WTC11 (cell line): Measurements from ENCODE around the gene CRABP2. TPM values are rescaled to one million over a fixed set of nuclear protein-coding genes. Genes with fewer than 3 reads are reported as not detected.

Source experiments
- AR ChIP-seq: fragments of 250-450 bp; sonication (Bioruptor Pico); IDR thresholded peaks from 2 replicates; pipeline ENCODE4 v1.9.0; 2021; ENCODE audit warnings: mild to moderate bottlenecking
- JAZF1 ChIP-seq: fragments of 250-450 bp; sonication (Bioruptor Pico); IDR thresholded peaks from 2 replicates; pipeline ENCODE4 v1.9.0; 2021; ENCODE audit warnings: moderate library complexity, mild to moderate bottlenecking, inconsistent platforms
- NFYB ChIP-seq: sonication (generic); formaldehyde crosslinking; conservative IDR thresholded peaks from 2 replicates; pipeline ENCODE4 v1.8.0; 2022; ENCODE audit warnings: low read depth, missing genetic modification reagents
- RELA ChIP-seq: sonication (generic); formaldehyde crosslinking; IDR thresholded peaks from 2 replicates; pipeline ENCODE4 v1.8.1; 2022; ENCODE audit warnings: missing genetic modification reagents, mild to moderate bottlenecking, borderline replicate concordance
- ZNF532 ChIP-seq: fragments of 250-450 bp; sonication (Bioruptor Pico); IDR thresholded peaks from 2 replicates; pipeline ENCODE4 v1.9.0; 2021; ENCODE audit warnings: mild to moderate bottlenecking, borderline replicate concordance
- total RNA-seq: library from RNA; stranded (reverse); gene quantifications from 3 replicates; pipeline ENCODE4 v1.2.3, GENCODE V29; 2021
- TF ChIP-seq, protein P1 (sequence below): sonication (generic); formaldehyde crosslinking; IDR thresholded peaks from 2 replicates; pipeline ENCODE4 v1.8.0; 2022; ENCODE audit warnings: missing genetic modification reagents
- TF ChIP-seq, protein P2 (sequence below): sonication (generic); formaldehyde crosslinking; IDR thresholded peaks from 2 replicates; pipeline ENCODE4 v1.8.0; 2023; ENCODE audit warnings: mild to moderate bottlenecking, missing genetic modification reagents
- TF ChIP-seq, protein P3 (sequence below): sonication (generic); formaldehyde crosslinking; IDR thresholded peaks from 2 replicates; pipeline ENCODE4 v1.8.1; 2022; ENCODE audit warnings: mild to moderate bottlenecking, missing genetic modification reagents, moderate library complexity, borderline replicate concordance
- TF ChIP-seq, protein P4 (sequence below): fragments of 250-450 bp; sonication (Bioruptor Pico); conservative IDR thresholded peaks from 2 replicates; pipeline ENCODE4 v1.9.0; 2021; ENCODE audit warnings: mild to moderate bottlenecking

The CRABP2 gene
- total RNA-seq, 1 experiment from 2014 or later: 135 TPM

- TF ChIP-seq AR (CRISPR knock-in tag) (no peak), JAZF1 (no peak), RELA (CRISPR knock-in tag) (no peak), ZNF532 (no peak), NFYB (CRISPR knock-in tag) (no peak)
- TF ChIP-seq, protein P1, sequence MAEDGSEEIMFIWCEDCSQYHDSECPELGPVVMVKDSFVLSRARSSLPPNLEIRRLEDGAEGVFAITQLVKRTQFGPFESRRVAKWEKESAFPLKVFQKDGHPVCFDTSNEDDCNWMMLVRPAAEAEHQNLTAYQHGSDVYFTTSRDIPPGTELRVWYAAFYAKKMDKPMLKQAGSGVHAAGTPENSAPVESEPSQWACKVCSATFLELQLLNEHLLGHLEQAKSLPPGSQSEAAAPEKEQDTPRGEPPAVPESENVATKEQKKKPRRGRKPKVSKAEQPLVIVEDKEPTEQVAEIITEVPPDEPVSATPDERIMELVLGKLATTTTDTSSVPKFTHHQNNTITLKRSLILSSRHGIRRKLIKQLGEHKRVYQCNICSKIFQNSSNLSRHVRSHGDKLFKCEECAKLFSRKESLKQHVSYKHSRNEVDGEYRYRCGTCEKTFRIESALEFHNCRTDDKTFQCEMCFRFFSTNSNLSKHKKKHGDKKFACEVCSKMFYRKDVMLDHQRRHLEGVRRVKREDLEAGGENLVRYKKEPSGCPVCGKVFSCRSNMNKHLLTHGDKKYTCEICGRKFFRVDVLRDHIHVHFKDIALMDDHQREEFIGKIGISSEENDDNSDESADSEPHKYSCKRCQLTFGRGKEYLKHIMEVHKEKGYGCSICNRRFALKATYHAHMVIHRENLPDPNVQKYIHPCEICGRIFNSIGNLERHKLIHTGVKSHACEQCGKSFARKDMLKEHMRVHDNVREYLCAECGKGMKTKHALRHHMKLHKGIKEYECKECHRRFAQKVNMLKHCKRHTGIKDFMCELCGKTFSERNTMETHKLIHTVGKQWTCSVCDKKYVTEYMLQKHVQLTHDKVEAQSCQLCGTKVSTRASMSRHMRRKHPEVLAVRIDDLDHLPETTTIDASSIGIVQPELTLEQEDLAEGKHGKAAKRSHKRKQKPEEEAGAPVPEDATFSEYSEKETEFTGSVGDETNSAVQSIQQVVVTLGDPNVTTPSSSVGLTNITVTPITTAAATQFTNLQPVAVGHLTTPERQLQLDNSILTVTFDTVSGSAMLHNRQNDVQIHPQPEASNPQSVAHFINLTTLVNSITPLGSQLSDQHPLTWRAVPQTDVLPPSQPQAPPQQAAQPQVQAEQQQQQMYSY (CRISPR knock-in tag): no peak
- TF ChIP-seq, protein P2, sequence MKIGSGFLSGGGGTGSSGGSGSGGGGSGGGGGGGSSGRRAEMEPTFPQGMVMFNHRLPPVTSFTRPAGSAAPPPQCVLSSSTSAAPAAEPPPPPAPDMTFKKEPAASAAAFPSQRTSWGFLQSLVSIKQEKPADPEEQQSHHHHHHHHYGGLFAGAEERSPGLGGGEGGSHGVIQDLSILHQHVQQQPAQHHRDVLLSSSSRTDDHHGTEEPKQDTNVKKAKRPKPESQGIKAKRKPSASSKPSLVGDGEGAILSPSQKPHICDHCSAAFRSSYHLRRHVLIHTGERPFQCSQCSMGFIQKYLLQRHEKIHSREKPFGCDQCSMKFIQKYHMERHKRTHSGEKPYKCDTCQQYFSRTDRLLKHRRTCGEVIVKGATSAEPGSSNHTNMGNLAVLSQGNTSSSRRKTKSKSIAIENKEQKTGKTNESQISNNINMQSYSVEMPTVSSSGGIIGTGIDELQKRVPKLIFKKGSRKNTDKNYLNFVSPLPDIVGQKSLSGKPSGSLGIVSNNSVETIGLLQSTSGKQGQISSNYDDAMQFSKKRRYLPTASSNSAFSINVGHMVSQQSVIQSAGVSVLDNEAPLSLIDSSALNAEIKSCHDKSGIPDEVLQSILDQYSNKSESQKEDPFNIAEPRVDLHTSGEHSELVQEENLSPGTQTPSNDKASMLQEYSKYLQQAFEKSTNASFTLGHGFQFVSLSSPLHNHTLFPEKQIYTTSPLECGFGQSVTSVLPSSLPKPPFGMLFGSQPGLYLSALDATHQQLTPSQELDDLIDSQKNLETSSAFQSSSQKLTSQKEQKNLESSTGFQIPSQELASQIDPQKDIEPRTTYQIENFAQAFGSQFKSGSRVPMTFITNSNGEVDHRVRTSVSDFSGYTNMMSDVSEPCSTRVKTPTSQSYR (CRISPR knock-in tag): no peak
- TF ChIP-seq, protein P3, sequence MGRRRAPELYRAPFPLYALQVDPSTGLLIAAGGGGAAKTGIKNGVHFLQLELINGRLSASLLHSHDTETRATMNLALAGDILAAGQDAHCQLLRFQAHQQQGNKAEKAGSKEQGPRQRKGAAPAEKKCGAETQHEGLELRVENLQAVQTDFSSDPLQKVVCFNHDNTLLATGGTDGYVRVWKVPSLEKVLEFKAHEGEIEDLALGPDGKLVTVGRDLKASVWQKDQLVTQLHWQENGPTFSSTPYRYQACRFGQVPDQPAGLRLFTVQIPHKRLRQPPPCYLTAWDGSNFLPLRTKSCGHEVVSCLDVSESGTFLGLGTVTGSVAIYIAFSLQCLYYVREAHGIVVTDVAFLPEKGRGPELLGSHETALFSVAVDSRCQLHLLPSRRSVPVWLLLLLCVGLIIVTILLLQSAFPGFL: no peak
- TF ChIP-seq, protein P4, sequence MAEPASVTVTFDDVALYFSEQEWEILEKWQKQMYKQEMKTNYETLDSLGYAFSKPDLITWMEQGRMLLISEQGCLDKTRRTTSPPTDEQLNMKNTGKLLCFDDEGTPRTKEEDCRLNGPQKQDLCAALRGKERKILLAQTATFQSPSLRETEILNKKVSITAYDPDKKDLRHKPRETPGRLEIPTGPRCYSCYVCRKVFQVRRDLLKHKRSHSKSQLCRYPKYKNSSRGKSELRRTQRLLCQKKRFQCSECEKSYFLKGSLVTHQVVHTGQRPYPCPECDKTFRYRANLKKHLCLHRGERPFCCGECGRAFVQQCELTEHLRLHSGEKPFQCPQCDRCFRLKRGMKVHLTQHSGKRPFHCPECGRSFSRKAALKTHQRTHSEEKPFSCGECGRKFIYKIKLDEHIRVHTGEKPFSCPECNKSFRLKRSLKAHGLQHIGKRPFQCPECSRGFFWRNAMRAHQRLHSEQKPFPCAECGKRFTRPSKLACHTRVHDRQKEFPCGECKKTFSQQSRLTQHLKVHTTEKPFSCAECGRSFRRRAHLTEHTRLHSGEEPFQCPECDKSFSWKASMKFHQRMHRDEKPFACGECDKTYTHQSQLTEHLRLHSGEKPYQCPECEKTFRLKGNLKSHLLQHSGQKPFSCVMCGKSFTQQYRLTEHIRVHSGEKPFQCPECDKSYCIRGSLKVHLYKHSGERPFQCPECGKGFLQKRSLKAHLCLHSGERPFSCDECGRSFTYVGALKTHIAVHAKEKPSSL (CRISPR knock-in tag): no peak
Observed at GRCh38 chr1:156733989-156734584, 28.7 kb upstream of the CRABP2 start (continued).
